B cell (primary cell): ENCODE measurements around the gene PPAN.

Experiments
- EZH2 ChIP-seq: IDR thresholded peaks from 2 replicates; pipeline ENCODE4 v1.6.1; 2012; ENCODE audit warnings: borderline replicate concordance, low read depth, mild to moderate bottlenecking, moderate library complexity, low read length; ENCODE audit not compliant: insufficient read depth, poor library complexity, severe bottlenecking
- TF ChIP-seq, protein P1 (sequence below): fragments of 200-600 bp; IDR thresholded peaks from one replicate; pipeline ENCODE4 v1.8.0; 2022; ENCODE audit warnings: antibody characterized with exemption, mild to moderate bottlenecking

DNA sequence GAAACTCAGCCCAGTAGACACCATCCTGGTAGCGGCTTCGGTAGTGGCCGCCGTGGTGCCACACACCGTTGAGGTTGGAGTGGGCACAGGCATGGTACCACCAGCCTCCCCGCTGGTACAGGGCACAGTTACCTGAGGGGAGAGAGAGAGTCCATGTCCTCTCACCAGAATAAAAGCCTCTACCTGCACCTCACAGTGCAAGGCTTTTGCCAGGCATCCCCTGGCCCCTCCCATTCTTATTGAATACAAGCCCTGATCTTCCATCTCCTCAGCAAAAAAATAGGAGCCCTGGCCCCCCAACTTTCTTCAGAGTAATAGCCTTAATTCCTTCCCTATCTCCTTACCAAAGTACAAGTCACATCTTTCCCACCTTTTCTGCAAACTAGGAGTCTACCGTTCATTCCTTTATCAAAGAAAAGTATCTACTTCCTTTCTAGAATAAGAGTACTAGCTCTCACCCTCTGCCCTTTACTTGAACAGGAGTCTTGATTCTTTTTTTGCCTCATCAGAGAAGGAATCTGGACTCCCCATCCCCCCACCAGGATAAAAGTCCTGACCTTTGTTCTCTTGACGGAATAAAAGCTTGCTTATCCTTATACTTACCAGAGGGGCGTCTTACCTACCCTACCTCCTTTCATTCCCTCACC lies 13.4 kb upstream of the PPAN start:
- TF ChIP-seq, protein P1, sequence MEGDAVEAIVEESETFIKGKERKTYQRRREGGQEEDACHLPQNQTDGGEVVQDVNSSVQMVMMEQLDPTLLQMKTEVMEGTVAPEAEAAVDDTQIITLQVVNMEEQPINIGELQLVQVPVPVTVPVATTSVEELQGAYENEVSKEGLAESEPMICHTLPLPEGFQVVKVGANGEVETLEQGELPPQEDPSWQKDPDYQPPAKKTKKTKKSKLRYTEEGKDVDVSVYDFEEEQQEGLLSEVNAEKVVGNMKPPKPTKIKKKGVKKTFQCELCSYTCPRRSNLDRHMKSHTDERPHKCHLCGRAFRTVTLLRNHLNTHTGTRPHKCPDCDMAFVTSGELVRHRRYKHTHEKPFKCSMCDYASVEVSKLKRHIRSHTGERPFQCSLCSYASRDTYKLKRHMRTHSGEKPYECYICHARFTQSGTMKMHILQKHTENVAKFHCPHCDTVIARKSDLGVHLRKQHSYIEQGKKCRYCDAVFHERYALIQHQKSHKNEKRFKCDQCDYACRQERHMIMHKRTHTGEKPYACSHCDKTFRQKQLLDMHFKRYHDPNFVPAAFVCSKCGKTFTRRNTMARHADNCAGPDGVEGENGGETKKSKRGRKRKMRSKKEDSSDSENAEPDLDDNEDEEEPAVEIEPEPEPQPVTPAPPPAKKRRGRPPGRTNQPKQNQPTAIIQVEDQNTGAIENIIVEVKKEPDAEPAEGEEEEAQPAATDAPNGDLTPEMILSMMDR: no peak
- TF ChIP-seq EZH2: no peak
